ENCODE data around the gene KMT2D.
A peak's percentile ranks its signal among the peaks of the same experiment; 100 is the strongest.

KMT2D gene, protein sequence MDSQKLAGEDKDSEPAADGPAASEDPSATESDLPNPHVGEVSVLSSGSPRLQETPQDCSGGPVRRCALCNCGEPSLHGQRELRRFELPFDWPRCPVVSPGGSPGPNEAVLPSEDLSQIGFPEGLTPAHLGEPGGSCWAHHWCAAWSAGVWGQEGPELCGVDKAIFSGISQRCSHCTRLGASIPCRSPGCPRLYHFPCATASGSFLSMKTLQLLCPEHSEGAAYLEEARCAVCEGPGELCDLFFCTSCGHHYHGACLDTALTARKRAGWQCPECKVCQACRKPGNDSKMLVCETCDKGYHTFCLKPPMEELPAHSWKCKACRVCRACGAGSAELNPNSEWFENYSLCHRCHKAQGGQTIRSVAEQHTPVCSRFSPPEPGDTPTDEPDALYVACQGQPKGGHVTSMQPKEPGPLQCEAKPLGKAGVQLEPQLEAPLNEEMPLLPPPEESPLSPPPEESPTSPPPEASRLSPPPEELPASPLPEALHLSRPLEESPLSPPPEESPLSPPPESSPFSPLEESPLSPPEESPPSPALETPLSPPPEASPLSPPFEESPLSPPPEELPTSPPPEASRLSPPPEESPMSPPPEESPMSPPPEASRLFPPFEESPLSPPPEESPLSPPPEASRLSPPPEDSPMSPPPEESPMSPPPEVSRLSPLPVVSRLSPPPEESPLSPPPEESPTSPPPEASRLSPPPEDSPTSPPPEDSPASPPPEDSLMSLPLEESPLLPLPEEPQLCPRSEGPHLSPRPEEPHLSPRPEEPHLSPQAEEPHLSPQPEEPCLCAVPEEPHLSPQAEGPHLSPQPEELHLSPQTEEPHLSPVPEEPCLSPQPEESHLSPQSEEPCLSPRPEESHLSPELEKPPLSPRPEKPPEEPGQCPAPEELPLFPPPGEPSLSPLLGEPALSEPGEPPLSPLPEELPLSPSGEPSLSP (N-terminal part only)

DNA sequence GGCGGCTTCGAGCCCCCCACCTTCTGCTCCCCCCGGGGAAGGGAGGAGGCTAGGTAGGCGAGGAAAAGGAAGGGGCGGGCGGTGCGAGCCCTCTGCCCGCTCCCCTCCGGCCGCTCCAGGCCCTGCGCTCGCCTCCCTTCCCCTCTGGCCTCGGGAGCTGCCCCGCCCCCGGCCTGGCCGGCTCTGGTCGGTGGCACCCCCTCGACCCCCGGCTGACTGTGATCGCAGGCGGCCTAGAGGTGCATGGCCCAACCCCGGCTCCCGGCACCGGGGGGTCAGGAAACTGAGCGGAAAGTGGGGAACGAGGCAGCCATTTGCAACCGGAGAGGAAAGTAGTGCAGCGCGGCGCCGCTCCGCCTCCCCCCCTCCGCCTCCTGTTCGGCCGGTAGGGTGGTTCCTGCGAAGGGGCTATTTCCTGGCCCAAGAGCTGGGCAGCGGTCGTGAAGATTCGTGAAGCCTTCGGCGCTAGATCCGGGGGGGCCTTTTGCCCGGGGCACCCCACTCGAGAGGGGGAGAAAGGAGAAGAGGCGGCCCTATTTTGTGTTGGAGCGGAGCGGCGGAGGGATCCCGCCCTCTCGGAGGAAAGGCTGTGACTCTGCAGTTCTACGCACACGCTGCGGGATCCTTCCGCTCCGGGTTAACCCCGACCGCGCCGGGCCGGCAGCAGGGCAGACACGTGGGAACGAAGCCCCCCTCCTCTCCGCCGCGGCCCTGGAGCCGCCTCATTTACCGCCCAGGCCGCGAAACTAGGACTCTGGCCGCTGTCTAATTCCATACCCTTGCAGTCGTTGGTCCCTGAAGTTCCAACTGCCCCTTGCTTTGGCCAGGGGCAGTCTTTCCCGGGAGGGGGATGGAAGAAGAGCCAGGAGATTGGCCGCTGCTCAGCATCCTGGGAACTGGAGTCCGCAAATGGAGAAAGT lies at the start of gene KMT2D:
KMT2D (minus strand) TSS at position 558 of the 920 bp plus-strand sequence. CDS start 5,470 bp downstream, outside the sequence.
- peak; percentile 63 for DNase-seq (ENCODE audit: low read depth)

DNA sequence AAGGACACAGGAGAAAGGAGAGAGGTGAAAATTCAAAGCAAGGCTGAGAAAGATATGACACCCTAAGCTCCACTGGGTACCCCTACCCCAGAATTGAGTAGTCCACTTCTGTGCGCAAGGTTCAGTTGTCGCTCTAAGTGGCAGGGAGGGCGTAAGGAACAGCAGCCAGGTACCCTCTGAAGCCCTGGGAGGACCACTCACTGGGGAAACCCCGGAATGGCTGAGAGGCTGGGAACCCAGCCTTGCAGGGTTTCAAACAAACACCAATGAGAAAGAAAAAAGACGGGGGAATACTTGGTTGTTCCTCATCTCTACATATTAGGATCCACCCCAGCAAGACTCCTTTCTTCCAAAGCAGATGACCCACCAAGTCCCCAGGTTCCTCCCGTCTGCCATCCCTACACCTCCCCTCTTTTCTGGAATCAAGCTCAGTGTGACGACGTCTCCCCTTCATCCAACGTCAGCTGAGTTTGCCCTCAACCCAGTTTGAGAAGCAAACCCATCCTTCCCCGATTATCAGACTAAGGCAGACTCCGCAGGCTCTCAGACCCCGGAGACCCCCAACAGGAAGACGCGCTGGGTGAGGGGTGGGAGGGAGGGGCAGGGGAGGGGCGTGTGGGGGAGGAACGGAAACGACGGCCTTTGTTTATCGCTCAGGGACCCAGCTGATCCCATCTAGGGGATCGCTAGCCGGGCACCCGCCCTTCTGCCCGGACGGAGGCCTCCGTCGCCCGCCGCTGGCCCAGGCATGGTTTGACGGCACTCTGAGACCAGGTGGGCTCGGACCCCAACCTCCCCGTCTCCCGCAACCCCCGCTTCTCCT lies 49.3 kb upstream of the KMT2D start:
- no peak for DNase-seq (ENCODE audit: low read depth)

DNA sequence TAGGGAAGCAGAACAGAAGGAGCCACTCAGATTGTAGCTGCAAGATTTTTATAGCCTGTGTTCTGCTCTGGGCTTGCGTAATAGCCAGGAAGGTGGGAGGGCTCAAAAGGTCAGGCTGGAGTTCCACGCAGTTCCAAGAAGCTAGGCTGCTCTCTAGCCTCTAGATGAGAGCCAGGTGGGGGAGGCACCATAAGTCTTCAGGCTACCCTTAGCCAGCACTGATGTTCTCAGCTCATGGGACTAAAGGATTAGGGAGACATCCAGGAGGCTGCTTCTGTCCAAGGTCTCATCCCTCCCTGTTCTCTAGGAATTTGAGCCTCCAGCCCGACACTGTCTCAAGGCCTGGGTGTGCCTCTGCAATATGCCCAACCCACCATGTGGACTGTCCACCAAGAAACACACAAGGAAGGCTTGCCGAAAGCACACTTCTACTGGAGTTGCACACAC lies 48.4 kb upstream of the KMT2D start:
- DNase-seq (ENCODE audit: low read depth) = no peak

DNA sequence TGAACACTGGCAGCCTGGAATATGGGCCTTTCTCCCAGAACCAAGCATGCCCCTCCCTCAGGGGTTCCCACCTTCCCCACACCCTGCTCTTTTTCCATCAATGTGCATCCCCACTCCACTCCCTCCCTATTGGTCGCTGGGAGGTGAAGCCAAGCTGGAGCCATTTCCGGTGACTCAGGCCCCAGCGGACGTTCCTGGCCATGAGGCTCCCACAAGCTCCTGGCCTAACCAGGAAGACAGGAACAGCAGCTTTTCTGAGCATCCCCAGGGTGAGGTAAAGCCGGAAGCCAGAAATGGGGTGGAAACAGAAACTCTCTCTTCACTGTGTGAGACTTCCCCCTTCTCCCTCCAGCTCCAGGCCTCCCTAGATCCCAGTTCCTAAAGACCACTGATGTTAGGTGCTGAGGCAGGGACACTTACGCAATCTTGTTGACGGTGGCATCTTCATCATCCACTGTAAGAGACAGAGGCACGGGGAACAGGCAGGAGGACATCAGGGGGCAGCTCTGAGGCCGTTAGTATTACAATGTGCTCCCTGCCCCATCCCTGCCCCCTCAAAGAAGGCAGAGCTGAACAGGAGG lies 45.0 kb upstream of the KMT2D start:
- no peak for DNase-seq (ENCODE audit: low read depth)

DNA sequence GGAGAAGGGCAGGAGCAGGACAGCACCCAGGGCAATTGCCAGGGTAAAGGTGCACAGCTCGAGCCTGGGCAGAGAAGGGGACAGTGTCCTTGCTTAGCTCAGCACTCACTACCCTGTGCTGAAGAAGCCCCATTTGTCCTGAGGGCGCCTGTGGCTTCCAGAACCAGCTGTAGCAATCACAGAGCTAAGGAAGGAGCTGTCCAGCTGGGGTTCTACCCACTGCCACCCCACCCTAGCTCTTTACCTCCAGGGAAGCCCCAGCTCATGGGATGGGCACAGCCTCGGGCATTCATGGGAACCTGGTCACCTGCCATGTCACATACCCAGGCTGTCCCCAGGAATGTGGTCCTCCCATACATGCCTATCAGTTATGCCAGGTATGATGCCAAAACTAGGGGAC lies 44.2 kb upstream of the KMT2D start:
- no peak for DNase-seq (ENCODE audit: low read depth)

DNA sequence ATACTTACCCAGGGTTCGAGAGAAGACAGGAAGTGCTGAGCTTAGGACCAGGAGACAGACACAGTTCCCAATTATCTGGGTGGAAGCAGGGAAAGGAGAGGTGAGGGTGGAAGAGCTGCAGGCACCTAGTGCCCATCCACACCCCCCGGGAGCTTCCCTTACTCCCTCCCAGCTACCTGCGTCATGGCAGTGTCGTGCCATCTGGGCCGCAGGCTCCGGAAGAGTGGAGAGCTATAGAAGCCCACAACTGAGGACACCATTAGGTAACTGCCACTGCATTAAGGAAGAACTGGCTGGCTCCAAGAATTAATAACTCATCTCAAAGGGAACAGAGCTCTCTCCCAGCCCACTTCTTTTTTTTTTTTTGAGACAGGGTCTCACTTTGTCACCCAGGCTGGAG lies 39.8 kb upstream of the KMT2D start:
- DNase-seq (ENCODE audit: low read depth) = no peak

DNA sequence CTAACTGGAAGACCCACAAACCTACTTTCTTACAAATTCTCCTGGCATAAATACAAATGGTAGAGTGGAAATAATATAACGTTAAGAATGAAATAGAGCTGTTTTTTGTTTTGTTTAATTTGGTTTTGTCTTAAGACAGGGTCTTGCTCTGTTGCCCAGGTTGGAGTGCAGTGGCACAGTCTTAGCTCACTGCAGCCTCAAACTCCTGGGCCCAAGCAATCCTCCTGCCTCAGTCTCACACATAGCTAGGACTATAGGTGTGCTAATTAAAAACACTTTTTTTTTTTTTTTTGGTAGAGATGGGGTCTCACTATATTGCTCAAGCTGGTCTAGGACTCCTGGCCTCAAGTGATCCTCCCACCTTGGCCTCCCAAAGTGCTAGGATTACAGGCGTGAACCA lies 38.1 kb upstream of the KMT2D start:
- no peak for DNase-seq (ENCODE audit: low read depth)

DNA sequence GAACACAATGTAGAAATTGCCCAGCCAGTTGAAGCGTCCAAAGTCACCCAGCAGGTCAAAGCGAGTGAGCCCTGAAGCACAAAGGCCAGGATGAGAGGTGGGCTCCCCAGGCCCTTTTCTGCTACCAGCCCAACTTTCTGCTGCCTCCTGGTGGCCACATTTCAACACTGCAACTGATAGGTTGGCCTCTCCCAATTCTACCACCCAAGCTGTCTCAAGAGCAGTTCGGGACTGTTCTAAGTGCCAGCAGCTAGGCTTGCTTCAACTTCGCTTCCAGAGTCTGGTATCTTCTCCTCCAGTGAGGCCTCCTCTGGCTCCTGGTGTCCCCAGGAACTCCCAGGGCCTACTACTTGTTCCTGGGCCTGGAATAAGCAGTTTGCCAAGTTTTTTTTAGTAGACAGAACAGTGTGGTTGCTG lies 37.4 kb upstream of the KMT2D start:
- DNase-seq (ENCODE audit: low read depth) = peak; percentile 45

DNA sequence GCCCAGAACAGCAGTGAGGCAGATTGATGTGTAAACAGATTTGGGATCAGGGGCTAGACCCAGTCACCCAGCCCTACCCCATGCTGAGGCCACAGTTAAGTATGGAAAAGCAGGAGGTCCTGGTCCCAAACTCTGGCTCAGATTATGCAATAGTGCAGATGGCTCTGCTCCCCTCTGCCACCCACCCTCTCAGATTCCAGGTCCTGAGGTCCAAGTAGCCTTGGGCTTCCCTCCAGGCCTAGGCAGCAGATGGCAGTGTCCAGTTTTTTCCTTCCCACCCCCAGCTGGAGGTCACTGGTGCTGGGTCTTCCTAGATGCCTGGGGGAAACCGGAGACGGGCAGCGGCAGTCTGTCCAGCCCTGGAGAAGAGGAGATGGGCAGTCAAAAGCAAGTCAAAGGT lies 36.8 kb upstream of the KMT2D start:
- DNase-seq (ENCODE audit: low read depth) = no peak

DNA sequence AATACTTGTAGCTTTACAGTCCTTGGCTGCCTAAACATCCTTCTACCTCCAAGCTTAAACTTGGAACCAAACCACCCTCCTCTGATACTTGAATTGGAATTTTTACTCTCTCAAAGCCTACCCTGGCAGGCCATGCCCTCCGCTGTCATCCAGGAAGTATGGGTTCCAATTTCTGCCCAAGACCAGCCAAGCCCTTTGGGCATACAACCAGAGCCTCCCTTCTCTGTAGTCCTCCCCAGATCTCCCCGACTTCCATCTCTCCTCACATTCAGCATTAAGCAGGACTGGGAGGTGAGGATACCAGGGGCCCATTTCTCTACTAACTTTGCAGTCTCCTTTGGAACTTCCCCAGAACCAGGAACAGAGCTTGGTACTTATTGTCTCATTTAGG lies 34.4 kb upstream of the KMT2D start:
- DNase-seq (ENCODE audit: low read depth) = no peak

DNA sequence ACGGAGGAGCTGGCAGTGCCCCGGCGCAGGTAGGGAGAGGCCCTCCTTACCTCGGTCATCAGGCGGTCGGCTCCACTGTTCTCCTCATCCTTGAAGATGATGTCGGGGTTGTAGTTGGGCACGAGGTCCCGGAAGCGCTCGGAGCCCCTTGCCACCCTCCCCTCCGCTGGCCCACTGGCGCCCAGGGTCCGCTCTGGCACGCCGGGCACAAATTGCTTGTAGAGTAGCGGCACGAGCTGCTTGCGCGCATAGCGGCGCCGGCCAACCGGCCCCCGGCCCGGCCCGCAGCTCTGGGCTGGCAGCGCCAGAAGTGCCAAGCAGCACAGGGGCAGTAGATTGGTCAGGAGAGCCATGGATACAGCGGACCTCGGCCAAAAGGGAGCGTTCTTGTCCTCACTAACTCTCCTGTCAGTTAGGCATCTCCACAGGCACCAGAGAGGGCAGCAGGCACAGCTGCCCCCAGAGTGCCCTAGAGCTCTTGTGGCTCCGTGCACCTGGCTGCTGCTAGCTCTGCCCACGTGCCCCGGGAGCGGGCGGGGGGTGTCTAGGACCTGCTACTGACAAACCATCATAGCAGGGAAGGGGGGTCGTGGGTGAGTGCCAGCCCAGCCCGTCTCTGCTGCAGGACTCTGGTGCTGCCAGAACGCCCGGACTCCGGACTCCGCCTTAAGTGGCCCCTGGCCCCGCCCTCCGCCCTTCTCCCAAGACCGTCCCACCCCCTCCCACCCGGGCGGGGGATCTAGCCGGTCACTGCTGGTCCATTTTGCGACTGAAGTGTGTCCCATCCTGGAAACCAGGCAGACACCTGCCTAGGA lies 33.8 kb upstream of the KMT2D start, which contains the start of gene DHH:
DHH (minus strand) TSS at position 642 of the 815 bp plus-strand sequence; CDS start at position 353, 289 bp downstream.
- DNase-seq (ENCODE audit: low read depth) = no peak

DNA sequence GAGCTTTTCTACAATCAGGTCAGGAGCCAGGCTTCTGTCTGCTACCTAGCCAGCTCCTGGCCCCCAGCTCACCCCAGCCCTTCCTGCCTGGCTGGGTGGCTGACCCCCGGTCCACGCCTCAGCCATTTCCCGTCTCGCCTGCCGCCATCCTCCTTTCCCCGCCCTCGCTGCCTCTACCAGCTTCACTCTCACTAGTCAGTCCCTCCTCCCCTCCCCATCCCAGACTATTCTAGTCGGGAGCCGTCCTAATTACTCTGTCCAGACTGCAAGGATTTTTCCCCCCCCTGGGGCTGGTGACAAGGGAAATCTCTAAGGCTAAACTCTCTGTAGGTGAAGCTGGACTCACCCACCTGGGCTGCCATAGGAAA lies 33.2 kb upstream of the KMT2D start:
- no peak for DNase-seq (ENCODE audit: low read depth)

DNA sequence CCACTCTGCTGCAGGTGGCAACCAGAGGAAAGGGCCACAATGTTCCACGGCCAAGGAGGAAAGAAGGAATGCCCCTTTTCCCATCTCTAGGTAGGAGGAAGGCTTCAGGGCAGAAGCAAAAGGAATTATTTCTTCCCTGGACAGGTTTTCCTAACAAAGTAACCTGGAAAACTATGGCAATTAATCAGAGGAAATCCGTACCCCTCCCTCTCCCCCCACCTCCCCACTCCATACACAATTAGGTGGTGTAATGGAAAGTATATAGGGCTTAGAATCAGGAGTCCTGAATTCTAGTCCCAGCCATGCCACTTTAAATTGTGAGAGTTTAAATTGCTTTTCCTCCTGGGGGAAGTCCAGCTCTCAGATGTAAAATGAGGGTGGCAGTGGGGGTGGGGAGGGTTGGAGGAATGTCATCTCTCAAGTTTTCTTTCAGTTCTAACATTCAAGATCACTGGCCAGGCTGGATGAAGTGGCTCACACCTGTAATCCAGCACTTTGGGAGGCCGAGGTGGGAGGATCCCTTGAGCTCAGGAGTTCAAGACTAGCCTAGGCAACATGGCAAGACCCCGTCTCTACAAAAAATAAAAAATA lies 32.3 kb upstream of the KMT2D start:
- DNase-seq (ENCODE audit: low read depth) = no peak

DNA sequence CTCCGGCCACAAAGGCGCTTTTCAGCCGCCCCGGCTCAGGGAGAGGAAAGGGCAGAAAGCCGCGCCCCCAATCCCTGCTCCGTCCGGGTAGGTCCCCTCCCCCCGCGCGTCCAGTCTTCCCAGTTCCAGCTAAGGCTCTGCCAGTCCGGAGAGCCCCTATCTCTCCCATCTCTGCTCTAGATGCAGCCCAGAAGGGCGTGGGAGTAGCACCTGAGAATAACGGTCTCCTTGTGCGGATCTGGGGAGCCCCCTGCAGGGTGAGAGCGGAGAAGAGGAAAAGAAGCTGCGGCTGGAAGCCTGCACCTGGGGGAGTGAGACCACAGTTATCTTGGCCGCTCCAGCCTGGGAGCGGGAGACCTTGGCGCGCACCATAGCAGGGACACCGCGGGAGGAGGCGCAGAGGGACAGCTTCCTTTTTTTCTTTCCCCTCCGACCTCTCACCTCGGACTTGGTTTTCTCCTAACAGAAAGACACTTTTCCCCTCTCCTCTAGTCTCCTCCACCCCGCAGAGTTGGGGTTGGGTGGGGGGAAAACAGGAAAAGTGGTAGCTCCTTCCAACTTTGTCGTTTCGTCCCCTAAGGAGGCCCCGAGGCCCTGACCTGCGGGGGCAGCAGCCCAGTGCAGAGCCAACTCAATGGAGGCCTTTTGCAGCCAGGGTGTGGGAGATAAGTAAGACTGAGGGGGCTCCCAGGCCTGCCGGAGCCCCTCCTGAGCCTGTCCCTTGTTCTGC lies 31.7 kb upstream of the KMT2D start:
- DNase-seq (ENCODE audit: low read depth) = no peak

DNA sequence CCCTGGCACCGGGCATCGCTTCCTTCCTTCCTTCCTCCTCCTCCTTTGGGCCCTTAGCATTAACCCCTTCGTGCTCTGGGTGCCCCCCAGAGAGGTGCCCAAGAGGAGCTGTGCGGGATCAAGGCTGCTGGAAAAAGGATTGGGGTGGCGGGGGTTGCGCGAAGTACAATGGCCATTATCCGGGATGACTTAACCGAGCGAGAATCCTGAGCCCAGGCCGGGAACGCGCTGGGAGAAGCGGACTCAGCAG lies 31.2 kb upstream of the KMT2D start:
- DNase-seq (ENCODE audit: low read depth) = no peak

DNA sequence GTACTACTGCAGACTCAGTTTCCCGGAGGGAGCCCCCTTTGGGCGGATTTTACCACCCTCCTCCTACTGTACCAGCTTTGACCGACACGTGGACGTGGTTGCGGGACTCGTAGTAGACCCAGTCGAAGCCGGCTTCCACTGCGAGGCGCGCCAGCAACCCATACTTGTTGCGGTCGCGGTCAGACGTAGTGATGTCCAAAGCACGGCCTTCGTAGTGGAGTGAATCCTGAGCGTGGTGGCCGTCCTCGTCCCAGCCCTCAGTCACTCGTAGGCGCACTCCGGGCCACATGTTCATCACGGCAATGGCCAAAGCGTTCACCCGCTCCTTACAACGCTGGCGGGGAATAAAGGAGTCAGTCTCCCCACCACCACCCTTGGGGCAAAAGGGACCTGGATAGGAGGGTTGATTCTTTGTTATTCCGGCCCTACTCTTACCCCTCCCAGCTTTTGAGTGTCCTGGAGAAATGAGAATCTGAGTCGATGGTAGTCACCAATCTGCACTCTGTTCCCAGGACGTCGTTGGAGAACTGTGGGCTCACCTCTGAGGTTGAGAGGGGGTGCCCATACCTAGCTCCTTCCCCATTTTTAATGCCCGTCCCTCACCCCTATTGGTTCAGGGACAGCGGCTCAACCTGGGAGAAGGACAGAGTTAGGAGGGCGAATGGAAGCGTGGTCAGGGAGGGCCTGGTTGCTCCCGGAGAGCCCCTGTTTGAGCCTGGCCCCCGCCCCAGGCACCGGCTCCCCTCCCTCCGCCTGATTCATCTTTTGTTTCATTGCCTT lies 30.7 kb upstream of the KMT2D start:
- no peak for DNase-seq (ENCODE audit: low read depth)

DNA sequence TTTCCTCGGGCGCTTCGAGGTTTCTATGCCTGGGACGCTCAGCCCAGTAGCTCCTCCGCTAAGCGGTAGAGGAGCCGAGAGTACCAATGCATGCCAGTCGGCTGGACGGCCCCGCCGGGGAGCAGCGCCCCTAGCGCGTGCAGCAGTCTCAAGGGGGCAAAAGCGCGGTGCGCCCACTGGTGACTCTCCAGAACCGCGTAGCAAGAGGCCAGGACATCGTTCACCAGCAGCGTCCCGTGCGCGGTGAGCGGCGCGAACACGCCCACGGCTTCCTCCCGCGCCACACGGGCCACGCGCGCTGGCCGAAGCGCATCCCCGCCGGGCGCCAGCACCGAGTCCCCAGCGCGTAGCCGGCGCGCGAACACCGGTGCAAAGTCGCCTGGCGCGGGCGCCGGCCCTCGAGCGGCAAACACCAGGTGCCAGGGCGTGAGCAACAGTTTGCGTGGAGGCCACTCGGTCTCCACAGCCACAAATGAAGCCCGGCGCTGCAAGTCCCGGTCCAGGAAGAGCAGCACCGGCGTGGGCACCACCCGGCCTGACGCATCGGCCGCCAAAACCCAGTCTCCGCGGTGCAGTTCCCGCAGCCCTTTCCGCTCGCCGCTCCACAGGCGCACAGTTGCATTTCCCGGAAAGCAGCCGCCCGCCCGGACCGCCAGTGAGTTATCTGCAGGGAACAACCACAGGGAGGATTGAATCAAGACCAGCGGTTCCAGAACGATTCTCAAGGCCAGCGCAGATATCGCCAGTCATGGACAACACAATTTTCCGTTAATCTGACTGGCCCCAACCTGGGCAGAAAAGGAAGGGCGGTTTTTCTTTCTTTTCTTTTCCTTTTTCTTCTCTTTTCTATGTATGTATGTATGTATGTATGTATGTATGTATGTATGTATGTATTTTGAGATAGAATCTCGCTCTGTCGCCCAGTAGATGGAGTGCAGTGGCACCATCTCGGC lies 29.5 kb upstream of the KMT2D start:
- DNase-seq (ENCODE audit: low read depth) = no peak
